ENCODE data around the gene TFF2.

The TFF2 gene

GRCh38 chr21:42311160-42311559, 39.6 kb downstream of the TFF2 start:
- TF ChIP-seq CTCF (conservative IDR thresholded peaks at IDR 0.05), result no peak
- H3K27ac ChIP-seq, result no peak overlapping the region

GRCh38 chr21:42310411-42311001, 40.3 kb downstream of the TFF2 start:
- H3K27ac ChIP-seq, result no peak overlapping the region; the same call in 1 of the 2 replicates
- no peak for TF ChIP-seq CTCF (conservative IDR thresholded peaks at IDR 0.05)

- peak; percentile 98 for TF ChIP-seq CTCF (conservative IDR thresholded peaks at IDR 0.05)
These were observed 41.0 kb downstream of the TFF2 start for GRCh38 chr21:42309753-42310213.

GRCh38 chr21:42308914-42309752, 41.7 kb downstream of the TFF2 start:
- peak overlapping the region; percentile 11; the same call in 1 of the 2 replicates for H3K27ac ChIP-seq
- TF ChIP-seq CTCF (conservative IDR thresholded peaks at IDR 0.05), result peak; percentile 70

More at GRCh38 chr21:42309753-42310213, 41.0 kb downstream of the TFF2 start:
- peak overlapping the region; percentile 11; the same call in 1 of the 2 replicates for H3K27ac ChIP-seq

- TF ChIP-seq CTCF (conservative IDR thresholded peaks at IDR 0.05), result no peak
- H3K27ac ChIP-seq, result no peak overlapping the region
These were observed 42.5 kb downstream of the TFF2 start for GRCh38 chr21:42308161-42308913.

- no peak overlapping the region for H3K27ac ChIP-seq
- TF ChIP-seq CTCF (conservative IDR thresholded peaks at IDR 0.05), result no peak
These were observed 43.7 kb downstream of the TFF2 start for GRCh38 chr21:42307106-42307505.

All from VCaP (cell line).